CD8-positive, alpha-beta memory T cell (primary cell): Measurements from ENCODE around the gene HUNK. TPM values are rescaled to one million over a fixed set of nuclear protein-coding genes. Genes with fewer than 3 reads are reported as not detected.
"Not testable (repeated sequence)": the region's sequence is repeated elsewhere in the genome, so short reads cannot be mapped to it uniquely, and the experiment has no call there.

Experiments
- CTCF ChIA-PET: fragments of 350-600 bp; sonication (Branson Sonifier 250); formaldehyde crosslinking; loops from one replicate; lab custom pipeline; 2021; ENCODE audit warnings: antibody characterized with exemption; lab: Charles Lee
- POLR2A ChIA-PET: fragments of 350-600 bp; sonication (Branson Sonifier 250); formaldehyde crosslinking; loops from one replicate; lab custom pipeline; 2021; ENCODE audit warnings: antibody characterized with exemption; lab: Charles Lee
- DNase-seq, 5 donors: peaks; one replicate each; pipeline versions ENCODE4 v3.0.0 to v3.0.0-alpha.2; 2020 to 2022; ENCODE audit warnings: mixed read lengths in 1 of 5
- H3K27ac ChIP-seq: one replicate; pipeline ENCODE4 v1.7.0; 2013; ENCODE audit warnings: low read depth, mild to moderate bottlenecking, low read length, moderate library complexity
- H3K27me3 ChIP-seq: 2 replicates; pipeline ENCODE4 v1.7.0; 2013; ENCODE audit warnings: low read length, mild to moderate bottlenecking; ENCODE audit not compliant: insufficient read depth, poor library complexity, severe bottlenecking
- H3K36me3 ChIP-seq: 2 replicates; pipeline ENCODE4 v1.7.0; 2013; ENCODE audit warnings: mild to moderate bottlenecking, low read length, moderate library complexity; ENCODE audit not compliant: insufficient read depth
- H3K4me1 ChIP-seq: 2 replicates; pipeline ENCODE4 v1.7.0; 2013; ENCODE audit warnings: mild to moderate bottlenecking, low read length, moderate library complexity; ENCODE audit not compliant: insufficient read depth
- H3K4me3 ChIP-seq: 2 replicates; pipeline ENCODE4 v1.7.0; 2013; ENCODE audit warnings: mild to moderate bottlenecking, low read length
- H3K9me3 ChIP-seq: 2 replicates; pipeline ENCODE4 v1.7.0; 2013; ENCODE audit warnings: mild to moderate bottlenecking, low read length
- H3K27ac Mint-ChIP-seq, 8 donors: one replicate each; pipeline ENCODE4 v1.8.0; 2020 to 2021; ENCODE audit warnings: mixed read lengths in 8 of 8, mild to moderate bottlenecking in 6 of 8, inconsistent platforms in 3 of 8, moderate library complexity in 3 of 8
- H3K27me3 Mint-ChIP-seq, 2 donors: one replicate each; pipeline ENCODE4 v1.8.0; 2020 to 2021; ENCODE audit warnings: mixed read lengths in 2 of 2, mild to moderate bottlenecking in 1 of 2, moderate library complexity in 1 of 2
- H3K36me3 Mint-ChIP-seq, 3 donors: one replicate each; pipeline ENCODE4 v1.8.0; 2020 to 2021; ENCODE audit warnings: mixed read lengths in 3 of 3, inconsistent platforms in 1 of 3, mild to moderate bottlenecking in 1 of 3
- H3K4me1 Mint-ChIP-seq, 3 donors: one replicate each; pipeline ENCODE4 v1.8.0; 2020 to 2021; ENCODE audit warnings: mixed read lengths in 3 of 3, inconsistent platforms in 1 of 3, mild to moderate bottlenecking in 1 of 3
- H3K4me3 Mint-ChIP-seq, 7 donors: one replicate each; pipeline ENCODE4 v1.8.0; 2020 to 2021; ENCODE audit warnings: mixed read lengths in 7 of 7, mild to moderate bottlenecking in 6 of 7, moderate library complexity in 4 of 7, inconsistent platforms in 2 of 7
- H3K9me3 Mint-ChIP-seq, 5 donors: one replicate each; pipeline ENCODE4 v1.8.0; 2020 to 2022; ENCODE audit warnings: mixed read lengths in 5 of 5, mild to moderate bottlenecking in 3 of 5, moderate library complexity in 2 of 5, inconsistent platforms in 1 of 5
- polyA plus RNA-seq: library from polyadenylated mRNA; unstranded; fragments of 300-500 nt; fragmentation: Illumina TruSeq; gene quantifications from one replicate; pipeline ENCODE4 v1.2.3, GENCODE V29; 2021
- total RNA-seq, 2 experiments: library from RNA; stranded (reverse); gene quantifications; one replicate each; pipeline ENCODE4 v1.2.3, GENCODE V29; 2021

HUNK gene
- total and polyA plus RNA-seq, 3 experiments from 2014 or later: 0.02 to 0.20 (median 0.06) TPM

- Mint-ChIP-seq H3K4me1 (peaks cover 0 to 4% (median 0%) of the 10 kb centered on the region in 3 donors), H3K4me3 (no peak overlapping the region), H3K9me3 (peaks cover 0 to 2% (median 0%) of the 10 kb centered on the region in 5 donors), H3K36me3 (no peaks in the 10 kb centered on the region), H3K27ac (no peak overlapping the region), H3K27me3 (peaks cover 3 to 45% of the 10 kb centered on the region in 2 donors)
- Histone ChIP-seq H3K27ac (no peak overlapping the region), H3K27me3 (no peaks in the 10 kb centered on the region), H3K36me3 (no peaks in the 10 kb centered on the region), H3K4me3 (no peak overlapping the region), H3K4me1 (no peaks in the 10 kb centered on the region), H3K9me3 (no peaks in the 10 kb centered on the region)
- ChIA-PET CTCF (no interaction called here), POLR2A (no interaction called here)
- no peak for DNase-seq
Measured at GRCh38 chr21:31945546-31945945, 72.7 kb downstream of the HUNK start.

- Histone ChIP-seq H3K4me1 (no peaks in the 10 kb centered on the region), H3K4me3 (no peak overlapping the region), H3K27me3 (no peaks in the 10 kb centered on the region), H3K27ac (no peak overlapping the region), H3K36me3 (no peaks in the 10 kb centered on the region), H3K9me3 (no peaks in the 10 kb centered on the region)
- H3K27me3 Mint-ChIP-seq: peaks cover 3 to 40% of the 10 kb centered on the region in 2 donors
- peak overlapping the region in 1 of 8 donors; percentile 36 for H3K27ac Mint-ChIP-seq
- POLR2A ChIA-PET: no interaction called here
- no peaks in the 10 kb centered on the region for H3K9me3 Mint-ChIP-seq
- DNase-seq: no peak
- no peak overlapping the region for H3K4me3 Mint-ChIP-seq
- CTCF ChIA-PET: no interaction called here
- no peaks in the 10 kb centered on the region for H3K36me3 Mint-ChIP-seq
- H3K4me1 Mint-ChIP-seq: peaks cover 0 to 4% (median 0%) of the 10 kb centered on the region in 3 donors
Measured at GRCh38 chr21:31946231-31946630, 73.4 kb downstream of the HUNK start.

- H3K9me3 Mint-ChIP-seq, H3K4me1 Mint-ChIP-seq, CTCF ChIA-PET, DNase-seq, H3K4me1 ChIP-seq, POLR2A ChIA-PET, H3K27ac ChIP-seq, H3K36me3 ChIP-seq, H3K4me3 ChIP-seq, H3K27ac Mint-ChIP-seq, H3K27me3 ChIP-seq, H3K4me3 Mint-ChIP-seq, H3K9me3 ChIP-seq, H3K36me3 Mint-ChIP-seq: not testable (repeated sequence)
- peaks cover 3 to 36% of the 10 kb centered on the region in 2 donors for H3K27me3 Mint-ChIP-seq
Measured at GRCh38 chr21:31946876-31947550, 74.2 kb downstream of the HUNK start.

GRCh38 chr21:31948676-31949075 lies 75.9 kb downstream of the HUNK start:
- DNase-seq: no peak
- H3K36me3 Mint-ChIP-seq: no peaks in the 10 kb centered on the region
- Histone ChIP-seq H3K36me3 (no peaks in the 10 kb centered on the region), H3K4me3 (no peak overlapping the region), H3K4me1 (no peaks in the 10 kb centered on the region), H3K9me3 (no peaks in the 10 kb centered on the region), H3K27ac (no peak overlapping the region), H3K27me3 (no peaks in the 10 kb centered on the region)
- ChIA-PET CTCF (no interaction called here), POLR2A (no interaction called here)
- no peaks in the 10 kb centered on the region for H3K9me3 Mint-ChIP-seq
- H3K27ac Mint-ChIP-seq: no peak overlapping the region
- H3K4me1 Mint-ChIP-seq: peaks cover 0 to 4% (median 0%) of the 10 kb centered on the region in 3 donors
- H3K27me3 Mint-ChIP-seq: peaks cover 5 to 30% of the 10 kb centered on the region in 2 donors
- H3K4me3 Mint-ChIP-seq: no peak overlapping the region

GRCh38 chr21:31952828-31953227 lies 80.0 kb downstream of the HUNK start:
- no peaks in the 10 kb centered on the region for H3K27me3 ChIP-seq
- Mint-ChIP-seq H3K27me3 (peaks cover 5 to 6% of the 10 kb centered on the region in 2 donors), H3K9me3 (no peaks in the 10 kb centered on the region), H3K27ac (no peak overlapping the region), H3K4me3 (no peak overlapping the region), H3K4me1 (peaks cover 0 to 7% (median 2%) of the 10 kb centered on the region in 3 donors), H3K36me3 (no peaks in the 10 kb centered on the region)
- H3K4me1 ChIP-seq: no peaks in the 10 kb centered on the region
- H3K27ac ChIP-seq: no peak overlapping the region
- POLR2A ChIA-PET: no interaction called here
- no peak overlapping the region for H3K4me3 ChIP-seq
- no peaks in the 10 kb centered on the region for H3K9me3 ChIP-seq
- no peaks in the 10 kb centered on the region for H3K36me3 ChIP-seq
- CTCF ChIA-PET: no interaction called here
- no peak for DNase-seq

GRCh38 chr21:31957631-31958030 lies 84.8 kb downstream of the HUNK start:
- Mint-ChIP-seq H3K4me1 (peaks cover 0 to 5% (median 2%) of the 10 kb centered on the region in 3 donors), H3K27ac (peak overlapping the region in 2 of 8 donors; percentile 20 to 55), H3K36me3 (no peaks in the 10 kb centered on the region), H3K9me3 (no peaks in the 10 kb centered on the region), H3K27me3 (peaks cover 0 to 3% of the 10 kb centered on the region in 2 donors), H3K4me3 (no peak overlapping the region)
- POLR2A ChIA-PET: no interaction called here
- no peak overlapping the region for H3K4me3 ChIP-seq
- no peaks in the 10 kb centered on the region for H3K4me1 ChIP-seq
- no peaks in the 10 kb centered on the region for H3K36me3 ChIP-seq
- H3K9me3 ChIP-seq: no peaks in the 10 kb centered on the region
- no peak overlapping the region for H3K27ac ChIP-seq
- DNase-seq: peak in 1 of 5 donors; percentile 64
- CTCF ChIA-PET: no interaction called here
- no peaks in the 10 kb centered on the region for H3K27me3 ChIP-seq

- ChIA-PET POLR2A (no interaction called here), CTCF (no interaction called here)
- H3K9me3 Mint-ChIP-seq: no peaks in the 10 kb centered on the region
- H3K27ac ChIP-seq: no peak overlapping the region
- no peaks in the 10 kb centered on the region for H3K27me3 ChIP-seq
- peaks cover 5% of the 10 kb centered on the region in 2 donors for H3K27me3 Mint-ChIP-seq
- no peak for DNase-seq
- no peaks in the 10 kb centered on the region for H3K9me3 ChIP-seq
- H3K27ac Mint-ChIP-seq: no peak overlapping the region
- H3K36me3 ChIP-seq: no peaks in the 10 kb centered on the region
- H3K4me1 Mint-ChIP-seq: peaks cover 0 to 5% (median 2%) of the 10 kb centered on the region in 3 donors
- no peak overlapping the region for H3K4me3 Mint-ChIP-seq
- H3K4me3 ChIP-seq: no peak overlapping the region
- no peaks in the 10 kb centered on the region for H3K4me1 ChIP-seq
- H3K36me3 Mint-ChIP-seq: no peaks in the 10 kb centered on the region
Measured at GRCh38 chr21:31959881-31960280, 87.1 kb downstream of the HUNK start.

GRCh38 chr21:31961027-31961426 lies 88.2 kb downstream of the HUNK start:
- H3K27me3 Mint-ChIP-seq: peaks cover 7 to 8% of the 10 kb centered on the region in 2 donors
- no peak for DNase-seq
- Histone ChIP-seq H3K4me1 (no peaks in the 10 kb centered on the region), H3K27me3 (no peaks in the 10 kb centered on the region), H3K27ac (no peak overlapping the region), H3K36me3 (no peaks in the 10 kb centered on the region), H3K9me3 (no peaks in the 10 kb centered on the region), H3K4me3 (no peak overlapping the region)
- no peak overlapping the region for H3K27ac Mint-ChIP-seq
- H3K4me1 Mint-ChIP-seq: peaks cover 0 to 5% (median 2%) of the 10 kb centered on the region in 3 donors
- H3K4me3 Mint-ChIP-seq: no peak overlapping the region
- ChIA-PET POLR2A (no interaction called here), CTCF (no interaction called here)
- no peaks in the 10 kb centered on the region for H3K36me3 Mint-ChIP-seq
- H3K9me3 Mint-ChIP-seq: no peaks in the 10 kb centered on the region
